ENCODE measurements around the gene PRKN.

GRCh38 chr6:162082520-162082919 lies 645.0 kb downstream of the PRKN start:
- no peak for TF ChIP-seq REST (tag by site-specific recombination; IDR thresholded peaks at IDR 0.05)
- no peak for TF ChIP-seq CTCF (tag by site-specific recombination; IDR thresholded peaks at IDR 0.05)
